GM19099 (cell line): Measurements from ENCODE around the gene TIMM17A.

Source experiments
- POLR2A ChIP-seq: IDR thresholded peaks from 3 replicates; pipeline ENCODE4 v1.6.1; 2011; ENCODE audit warnings: low read depth; ENCODE audit not compliant: insufficient read length; ENCODE audit errors: extremely low read depth

Gene TIMM17A

GRCh38 chr1:201933840-201934430 is 21.4 kb upstream of the TIMM17A start:
- no peak for TF ChIP-seq POLR2A

DNA sequence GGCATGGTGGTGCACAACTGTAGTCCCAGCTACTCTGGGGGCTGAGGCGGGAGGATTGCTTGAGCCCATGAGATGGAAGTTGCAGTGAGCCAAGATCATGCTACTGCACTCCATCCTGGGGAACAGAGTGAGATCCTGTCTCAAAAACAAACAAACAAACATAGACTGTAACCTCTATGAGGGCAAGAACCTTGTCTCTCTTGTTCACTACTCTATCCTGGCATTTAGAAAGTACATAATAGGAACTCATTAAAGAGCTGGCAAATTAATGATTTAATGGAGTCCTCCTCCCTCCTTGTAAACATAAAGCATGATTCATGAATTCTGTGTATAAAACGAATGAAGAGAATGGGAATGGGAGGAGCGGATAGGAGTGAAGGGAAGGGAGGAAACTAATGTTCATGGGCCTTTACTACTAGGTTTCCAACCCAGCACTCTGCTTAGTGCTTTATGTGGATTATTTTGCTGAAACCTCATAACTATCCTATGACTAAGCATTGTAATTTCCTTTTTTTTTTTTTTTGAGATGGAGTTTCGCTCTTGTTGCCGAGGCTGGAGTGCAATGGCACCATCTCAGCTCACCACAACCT is 17.6 kb upstream of the TIMM17A start:
- no peak for TF ChIP-seq POLR2A

GRCh38 chr1:201938440-201939035 is 16.8 kb upstream of the TIMM17A start:
- TF ChIP-seq POLR2A = no peak

DNA sequence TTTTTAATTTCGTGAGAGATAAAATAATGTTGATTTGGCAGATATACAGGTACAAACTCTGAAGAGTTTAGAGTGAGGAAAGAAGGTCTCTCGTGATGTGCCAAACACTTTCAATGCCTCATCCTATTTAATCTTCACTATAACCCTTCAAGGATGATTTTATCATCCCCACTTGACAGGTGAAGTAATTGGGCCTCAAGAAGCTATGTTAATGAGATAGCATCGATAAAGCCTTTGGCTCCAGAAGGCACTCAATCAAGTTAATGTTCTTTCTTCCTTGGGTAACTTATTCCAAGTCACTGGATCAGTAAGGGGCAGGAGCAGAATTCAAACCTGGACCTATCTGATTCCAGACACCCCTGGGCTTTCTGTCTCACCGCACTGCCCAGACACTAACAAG is 16.2 kb upstream of the TIMM17A start:
- no peak for TF ChIP-seq POLR2A

- no peak for TF ChIP-seq POLR2A
These were observed 15.7 kb upstream of the TIMM17A start for GRCh38 chr1:201939574-201939973.

DNA sequence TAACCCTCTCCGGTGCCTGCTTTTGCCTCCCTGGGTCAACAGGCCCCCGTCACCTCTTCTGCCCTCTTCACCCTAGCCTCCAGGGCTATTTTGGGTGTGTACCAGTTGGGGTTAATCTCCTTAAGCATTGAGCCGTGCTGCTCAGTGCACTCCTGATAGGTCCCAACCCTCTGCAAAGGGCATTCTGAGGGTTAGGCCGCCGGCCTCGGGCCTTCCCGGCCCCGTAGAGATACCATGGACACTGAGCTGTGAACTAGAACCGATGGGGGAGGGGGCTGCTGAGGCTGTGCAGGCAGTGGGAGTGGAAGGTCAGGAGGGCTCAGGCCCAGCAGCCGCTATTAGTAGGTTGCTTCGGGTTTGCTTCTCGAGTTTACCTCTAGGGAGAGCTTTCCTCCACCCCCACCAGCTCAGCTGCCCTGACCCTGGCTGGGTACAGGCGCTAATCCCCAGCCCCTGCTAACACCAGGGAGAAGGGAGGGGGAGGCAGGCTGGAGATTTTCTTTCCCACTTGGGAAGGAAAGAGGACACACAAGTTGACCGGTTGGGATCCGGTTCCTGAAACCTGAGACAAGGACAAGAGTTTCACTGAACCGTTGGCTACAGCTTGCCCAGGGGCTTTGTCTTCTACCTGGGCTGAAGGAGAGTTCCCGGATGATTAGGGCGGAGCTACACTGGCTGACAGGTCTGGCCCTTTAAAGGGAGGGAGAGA is 13.7 kb upstream of the TIMM17A start:
- TF ChIP-seq POLR2A = no peak

DNA sequence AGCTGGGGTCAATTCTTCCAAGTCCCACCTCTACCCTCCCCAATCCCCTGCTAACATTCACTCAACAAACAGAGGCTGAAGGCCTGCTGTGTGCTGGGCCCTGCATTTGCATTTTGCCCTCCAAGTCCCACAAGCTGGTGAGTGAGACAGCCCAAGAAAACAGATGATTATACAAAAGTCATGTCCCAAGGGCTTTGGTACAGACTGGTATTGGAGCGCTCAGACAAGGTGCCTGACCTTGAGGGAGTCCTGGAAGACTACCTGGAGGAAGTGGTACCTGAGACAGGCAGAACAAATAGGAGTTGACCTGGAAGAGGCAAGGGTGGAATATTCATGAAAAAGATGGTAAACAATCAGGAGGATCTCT is 13.2 kb upstream of the TIMM17A start:
- TF ChIP-seq POLR2A = no peak

- no peak for TF ChIP-seq POLR2A
These were observed 11.3 kb upstream of the TIMM17A start for GRCh38 chr1:201944002-201944401.

- no peak for TF ChIP-seq POLR2A
These were observed 10.7 kb upstream of the TIMM17A start for GRCh38 chr1:201944639-201945038.

DNA sequence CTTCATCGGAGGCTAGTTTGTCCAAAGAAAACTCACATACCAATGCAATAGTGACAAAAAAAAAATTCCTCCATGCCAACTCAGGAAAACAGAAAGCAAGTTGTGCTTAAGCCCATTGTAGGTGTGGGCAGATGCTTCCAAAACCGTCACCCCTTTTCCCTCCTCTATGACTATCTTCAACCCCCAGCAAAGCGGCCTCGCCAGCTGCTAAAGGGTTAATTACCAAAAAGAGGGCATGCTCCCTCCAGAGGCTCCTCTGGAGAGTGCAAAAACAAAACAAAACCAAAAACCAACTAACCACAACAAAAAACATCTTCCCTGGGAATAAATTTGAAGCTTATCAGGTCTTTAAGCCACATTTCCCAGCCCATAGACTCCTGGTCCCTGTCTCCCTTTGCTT is 10.1 kb upstream of the TIMM17A start:
- no peak for TF ChIP-seq POLR2A

- no peak for TF ChIP-seq POLR2A
These were observed 9.5 kb upstream of the TIMM17A start for GRCh38 chr1:201945863-201946223.

GRCh38 chr1:201946224-201946908 is 8.9 kb upstream of the TIMM17A start, which contains the start of gene LMOD1:
Gene LMOD1, minus strand, starts transcription at chr1:201946548. Its CDS starts 208 bp downstream, at chr1:201946340.
- TF ChIP-seq POLR2A = no peak

DNA sequence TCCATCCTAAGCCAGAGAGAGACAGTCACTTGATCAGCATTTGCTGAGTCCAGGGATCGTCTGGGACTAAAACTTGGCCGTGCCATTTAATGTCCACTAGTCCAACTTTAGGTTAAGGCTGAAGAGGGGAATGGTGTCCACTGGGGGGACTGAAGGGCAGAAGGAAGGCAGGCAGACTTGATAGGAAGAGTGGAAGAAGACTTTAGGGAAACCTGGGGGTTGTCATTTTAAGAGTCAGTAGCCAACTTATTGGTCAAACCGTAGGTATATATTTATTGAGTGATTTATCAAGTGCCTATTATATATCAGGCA is 7.7 kb upstream of the TIMM17A start:
- no peak for TF ChIP-seq POLR2A

GRCh38 chr1:201949491-201949890 is 5.8 kb upstream of the TIMM17A start:
- TF ChIP-seq POLR2A = no peak

DNA sequence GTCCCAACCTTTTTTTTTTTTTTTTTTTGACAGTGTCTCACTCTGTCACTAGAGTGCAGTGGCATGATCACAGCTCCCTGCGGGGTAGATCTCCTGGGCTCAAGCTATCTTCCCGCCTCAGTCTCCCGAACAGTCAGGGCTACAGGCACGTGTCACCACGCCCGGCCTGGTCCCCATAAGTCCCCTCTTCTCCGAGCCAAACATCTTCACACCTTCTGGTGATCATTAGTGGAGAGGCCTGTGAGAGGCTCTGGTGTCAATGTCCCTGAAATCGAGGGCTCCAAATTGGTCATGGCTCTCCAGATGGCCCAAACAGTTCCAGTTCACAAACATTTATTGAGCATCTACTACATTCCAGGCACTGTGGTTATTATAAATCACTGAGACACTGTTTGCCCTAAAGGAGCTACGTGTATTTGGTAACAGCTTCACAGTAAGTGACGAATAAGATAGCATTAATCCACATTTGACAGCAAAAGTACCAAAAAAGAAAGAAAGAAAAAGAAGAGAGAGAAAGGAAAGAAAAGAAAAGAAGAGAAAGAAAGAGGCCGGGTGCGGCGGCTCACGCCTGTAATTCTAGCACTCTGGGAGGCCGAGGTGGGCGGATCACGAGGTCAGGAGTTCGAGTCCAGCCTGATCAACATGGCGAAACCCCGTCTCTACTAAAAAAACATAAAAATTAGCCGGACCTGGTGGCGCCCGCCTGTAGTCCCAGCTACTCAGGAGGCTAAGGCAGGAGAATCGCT is 867 bp upstream of the TIMM17A start:
- no peak for TF ChIP-seq POLR2A
